Endothelial cell of umbilical vein (primary cell): ENCODE results near the gene LMTK2.

Experiments used
- EZH2 ChIP-seq: IDR thresholded peaks from 2 replicates; pipeline ENCODE4 v1.6.1; 2012; ENCODE audit warnings: borderline replicate concordance, low read depth, mild to moderate bottlenecking, moderate library complexity, low read length, inconsistent platforms; ENCODE audit not compliant: severe bottlenecking
- FOS ChIP-seq: IDR thresholded peaks from 2 replicates; pipeline ENCODE4 v1.6.1; 2011; ENCODE audit warnings: mild to moderate bottlenecking, low read length, moderate library complexity, borderline replicate concordance; ENCODE audit not compliant: insufficient read depth
- GATA2 ChIP-seq: IDR thresholded peaks from 2 replicates; pipeline ENCODE4 v1.7.0; 2011; ENCODE audit warnings: low read depth, mild to moderate bottlenecking, moderate library complexity, mixed read lengths, low read length; ENCODE audit not compliant: insufficient read length, insufficient read depth
- POLR2A ChIP-seq: IDR thresholded peaks from 2 replicates; pipeline ENCODE4 v1.6.1; 2012; ENCODE audit warnings: low read depth, mild to moderate bottlenecking, control low read depth, low read length
- POLR2AphosphoS5 ChIP-seq: IDR thresholded peaks from 2 replicates; pipeline ENCODE4 v1.6.1; 2012; ENCODE audit warnings: low read depth, mild to moderate bottlenecking, control low read depth, low read length, moderate library complexity; ENCODE audit not compliant: insufficient read depth
- TF ChIP-seq, protein P1 (sequence below), 2 donors: IDR thresholded peaks; 1 replicate in 1 of 2; 2 replicates in 1 of 2; pipeline ENCODE4 v1.5.1; 2011; ENCODE audit warnings: low read length in 2 of 2, mild to moderate bottlenecking in 2 of 2, moderate library complexity in 2 of 2, control low read depth in 1 of 2, inconsistent platforms in 1 of 2, low read depth in 1 of 2; ENCODE audit not compliant: insufficient read depth in 1 of 2; ENCODE audit errors: extremely low read depth in 1 of 2
- TF ChIP-seq, protein P2 (sequence below): IDR thresholded peaks from 2 replicates; pipeline ENCODE4 v1.6.1; 2011; ENCODE audit not compliant: insufficient read depth, insufficient read length

DNA sequence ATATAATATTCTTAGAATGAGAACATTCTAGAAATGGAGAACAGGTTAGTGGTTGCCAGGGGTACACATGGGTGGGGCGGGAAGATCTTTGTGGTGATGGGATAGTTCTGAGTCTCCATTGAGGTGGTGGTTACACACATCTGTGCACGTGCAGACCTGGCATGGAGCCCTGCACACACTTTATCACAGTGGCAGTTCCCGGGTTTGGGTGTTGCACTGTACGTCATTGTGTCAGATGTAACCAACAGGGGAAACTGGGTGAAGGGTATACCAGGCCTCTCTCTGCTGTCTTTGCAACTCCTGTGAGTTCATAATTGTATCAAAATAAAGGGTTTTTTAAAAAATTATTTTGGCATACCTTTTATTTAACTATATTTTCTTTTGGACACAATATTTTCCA, 51.1 kb downstream of the LMTK2 start:
- TF ChIP-seq, protein P1, sequence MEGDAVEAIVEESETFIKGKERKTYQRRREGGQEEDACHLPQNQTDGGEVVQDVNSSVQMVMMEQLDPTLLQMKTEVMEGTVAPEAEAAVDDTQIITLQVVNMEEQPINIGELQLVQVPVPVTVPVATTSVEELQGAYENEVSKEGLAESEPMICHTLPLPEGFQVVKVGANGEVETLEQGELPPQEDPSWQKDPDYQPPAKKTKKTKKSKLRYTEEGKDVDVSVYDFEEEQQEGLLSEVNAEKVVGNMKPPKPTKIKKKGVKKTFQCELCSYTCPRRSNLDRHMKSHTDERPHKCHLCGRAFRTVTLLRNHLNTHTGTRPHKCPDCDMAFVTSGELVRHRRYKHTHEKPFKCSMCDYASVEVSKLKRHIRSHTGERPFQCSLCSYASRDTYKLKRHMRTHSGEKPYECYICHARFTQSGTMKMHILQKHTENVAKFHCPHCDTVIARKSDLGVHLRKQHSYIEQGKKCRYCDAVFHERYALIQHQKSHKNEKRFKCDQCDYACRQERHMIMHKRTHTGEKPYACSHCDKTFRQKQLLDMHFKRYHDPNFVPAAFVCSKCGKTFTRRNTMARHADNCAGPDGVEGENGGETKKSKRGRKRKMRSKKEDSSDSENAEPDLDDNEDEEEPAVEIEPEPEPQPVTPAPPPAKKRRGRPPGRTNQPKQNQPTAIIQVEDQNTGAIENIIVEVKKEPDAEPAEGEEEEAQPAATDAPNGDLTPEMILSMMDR (IDR thresholded peaks at IDR 0.05; ENCODE audit: extremely low read depth in 1 of 2, insufficient read depth in 1 of 2, low read depth in 1 of 2, low read length in 2 of 2): no peak
- TF ChIP-seq EZH2 (no peak), GATA2 (no peak), POLR2AphosphoS5 (no peak), POLR2A (no peak), FOS (no peak)
- TF ChIP-seq, protein P2, sequence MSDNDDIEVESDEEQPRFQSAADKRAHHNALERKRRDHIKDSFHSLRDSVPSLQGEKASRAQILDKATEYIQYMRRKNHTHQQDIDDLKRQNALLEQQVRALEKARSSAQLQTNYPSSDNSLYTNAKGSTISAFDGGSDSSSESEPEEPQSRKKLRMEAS: no peak
